Measurements from ENCODE around the gene STAT5B.
"Not testable (repeated sequence)": the region's sequence is repeated elsewhere in the genome, so short reads cannot be mapped to it uniquely, and the experiment has no call there.

The STAT5B gene

GRCh38 chr17:42276359-42276608 is at the start of gene STAT5B:
STAT5B (minus strand) TSS chr17:42276391; CDS start chr17:42232127, 44,264 bp downstream.
- peak; percentile 58 for DNase-seq (ENCODE audit: low read depth)

- DNase-seq (ENCODE audit: low read depth) = no peak
Observed at GRCh38 chr17:42325026-42325425, 48.8 kb upstream of the STAT5B start.

- DNase-seq (ENCODE audit: low read depth) = no peak
Observed at GRCh38 chr17:42323268-42323773, 47.1 kb upstream of the STAT5B start.

- DNase-seq (ENCODE audit: low read depth) = peak; percentile 90
Observed at GRCh38 chr17:42322382-42323267, 46.4 kb upstream of the STAT5B start.

- DNase-seq (ENCODE audit: low read depth) = no peak
Observed at GRCh38 chr17:42321555-42321954, 45.4 kb upstream of the STAT5B start.

- not testable (repeated sequence) for DNase-seq (ENCODE audit: low read depth)
Observed at GRCh38 chr17:42317967-42318366, 41.8 kb upstream of the STAT5B start.

- DNase-seq (ENCODE audit: low read depth) = no peak
Observed at GRCh38 chr17:42317266-42317845, 41.2 kb upstream of the STAT5B start.

GRCh38 chr17:42316755-42317154 is 40.6 kb upstream of the STAT5B start:
- no peak for DNase-seq (ENCODE audit: low read depth)

GRCh38 chr17:42315402-42316156 is 39.4 kb upstream of the STAT5B start:
- no peak for DNase-seq (ENCODE audit: low read depth)

GRCh38 chr17:42313773-42314566 is 37.8 kb upstream of the STAT5B start:
- DNase-seq (ENCODE audit: low read depth) = no peak

- no peak for DNase-seq (ENCODE audit: low read depth)
Observed at GRCh38 chr17:42313389-42313772, 37.2 kb upstream of the STAT5B start.

GRCh38 chr17:42312285-42313130 is 36.3 kb upstream of the STAT5B start:
- DNase-seq (ENCODE audit: low read depth) = peak; percentile 70

GRCh38 chr17:42312035-42312284 is 35.8 kb upstream of the STAT5B start:
- no peak for DNase-seq (ENCODE audit: low read depth)

- no peak for DNase-seq (ENCODE audit: low read depth)
Observed at GRCh38 chr17:42311240-42312034, 35.2 kb upstream of the STAT5B start.

GRCh38 chr17:42310787-42311215 is 34.6 kb upstream of the STAT5B start:
- DNase-seq (ENCODE audit: low read depth) = no peak

GRCh38 chr17:42309986-42310786 is 34.0 kb upstream of the STAT5B start:
- no peak for DNase-seq (ENCODE audit: low read depth)

- DNase-seq (ENCODE audit: low read depth) = no peak
Observed at GRCh38 chr17:42309142-42309541, 33.0 kb upstream of the STAT5B start.

GRCh38 chr17:42308446-42308845 is 32.3 kb upstream of the STAT5B start:
- no peak for DNase-seq (ENCODE audit: low read depth)

GRCh38 chr17:42307362-42307927 is 31.3 kb upstream of the STAT5B start:
- no peak for DNase-seq (ENCODE audit: low read depth)

- DNase-seq (ENCODE audit: low read depth) = no peak
Observed at GRCh38 chr17:42306385-42306667, 30.1 kb upstream of the STAT5B start.
